GM18526 (cell line): Measurements from ENCODE around the gene ATP6V0B.

ENCODE experiments used
- POLR2A ChIP-seq: IDR thresholded peaks from 3 replicates; pipeline ENCODE4 v1.6.1; 2011; ENCODE audit not compliant: insufficient read length; ENCODE audit errors: extremely low read depth

ATP6V0B gene

GRCh38 chr1:43956234-43956633 lies 18.5 kb upstream of the ATP6V0B start:
- no peak for TF ChIP-seq POLR2A

GRCh38 chr1:43957407-43958040 lies 17.2 kb upstream of the ATP6V0B start:
- no peak for TF ChIP-seq POLR2A

GRCh38 chr1:43958351-43959255 lies 16.2 kb upstream of the ATP6V0B start:
- no peak for TF ChIP-seq POLR2A

GRCh38 chr1:43960798-43961197 lies 14.0 kb upstream of the ATP6V0B start:
- no peak for TF ChIP-seq POLR2A

GRCh38 chr1:43961692-43962091 lies 13.1 kb upstream of the ATP6V0B start:
- no peak for TF ChIP-seq POLR2A

GRCh38 chr1:43962324-43962723 lies 12.4 kb upstream of the ATP6V0B start:
- TF ChIP-seq POLR2A: no peak

GRCh38 chr1:43963006-43963405 lies 11.8 kb upstream of the ATP6V0B start:
- no peak for TF ChIP-seq POLR2A

GRCh38 chr1:43963890-43964289 lies 10.9 kb upstream of the ATP6V0B start:
- TF ChIP-seq POLR2A: no peak

GRCh38 chr1:43965316-43965715 lies 9.4 kb upstream of the ATP6V0B start:
- TF ChIP-seq POLR2A: no peak

GRCh38 chr1:43968348-43968948 lies 6.3 kb upstream of the ATP6V0B start:
- TF ChIP-seq POLR2A: no peak

GRCh38 chr1:43969416-43969745 lies 5.4 kb upstream of the ATP6V0B start:
- no peak for TF ChIP-seq POLR2A

GRCh38 chr1:43969746-43970466 lies 4.9 kb upstream of the ATP6V0B start, which contains the start of gene DPH2:
Gene DPH2 (plus strand): TSS chr1:43970010. CDS start chr1:43970176, 166 bp downstream.
- TF ChIP-seq POLR2A: peak; percentile 58

- no peak for TF ChIP-seq POLR2A
Observed at GRCh38 chr1:43970502-43970901, 4.3 kb upstream of the ATP6V0B start.

GRCh38 chr1:43970911-43971310 lies 3.8 kb upstream of the ATP6V0B start:
- no peak for TF ChIP-seq POLR2A

GRCh38 chr1:43971336-43971980 lies 3.3 kb upstream of the ATP6V0B start:
- no peak for TF ChIP-seq POLR2A

- no peak for TF ChIP-seq POLR2A
Observed at GRCh38 chr1:43973981-43974442, 748 bp upstream of the ATP6V0B start.
